HG02678 (cell line): ENCODE results near the gene NMUR1.
A peak's percentile ranks its signal among the peaks of the same experiment; 100 is the strongest.
"Not testable (repeated sequence)": the region's sequence is repeated elsewhere in the genome, so short reads cannot be mapped to it uniquely, and the experiment has no call there.

Experiments
- ATAC-seq: cut with Tn5 transposase; IDR thresholded peaks from one replicate; pipeline ENCODE4 v1.9.1; 2021; ENCODE audit warnings: mild to moderate bottlenecking, moderate library complexity; ENCODE audit not compliant: unreplicated experiment

NMUR1 gene, protein sequence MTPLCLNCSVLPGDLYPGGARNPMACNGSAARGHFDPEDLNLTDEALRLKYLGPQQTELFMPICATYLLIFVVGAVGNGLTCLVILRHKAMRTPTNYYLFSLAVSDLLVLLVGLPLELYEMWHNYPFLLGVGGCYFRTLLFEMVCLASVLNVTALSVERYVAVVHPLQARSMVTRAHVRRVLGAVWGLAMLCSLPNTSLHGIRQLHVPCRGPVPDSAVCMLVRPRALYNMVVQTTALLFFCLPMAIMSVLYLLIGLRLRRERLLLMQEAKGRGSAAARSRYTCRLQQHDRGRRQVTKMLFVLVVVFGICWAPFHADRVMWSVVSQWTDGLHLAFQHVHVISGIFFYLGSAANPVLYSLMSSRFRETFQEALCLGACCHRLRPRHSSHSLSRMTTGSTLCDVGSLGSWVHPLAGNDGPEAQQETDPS

DNA sequence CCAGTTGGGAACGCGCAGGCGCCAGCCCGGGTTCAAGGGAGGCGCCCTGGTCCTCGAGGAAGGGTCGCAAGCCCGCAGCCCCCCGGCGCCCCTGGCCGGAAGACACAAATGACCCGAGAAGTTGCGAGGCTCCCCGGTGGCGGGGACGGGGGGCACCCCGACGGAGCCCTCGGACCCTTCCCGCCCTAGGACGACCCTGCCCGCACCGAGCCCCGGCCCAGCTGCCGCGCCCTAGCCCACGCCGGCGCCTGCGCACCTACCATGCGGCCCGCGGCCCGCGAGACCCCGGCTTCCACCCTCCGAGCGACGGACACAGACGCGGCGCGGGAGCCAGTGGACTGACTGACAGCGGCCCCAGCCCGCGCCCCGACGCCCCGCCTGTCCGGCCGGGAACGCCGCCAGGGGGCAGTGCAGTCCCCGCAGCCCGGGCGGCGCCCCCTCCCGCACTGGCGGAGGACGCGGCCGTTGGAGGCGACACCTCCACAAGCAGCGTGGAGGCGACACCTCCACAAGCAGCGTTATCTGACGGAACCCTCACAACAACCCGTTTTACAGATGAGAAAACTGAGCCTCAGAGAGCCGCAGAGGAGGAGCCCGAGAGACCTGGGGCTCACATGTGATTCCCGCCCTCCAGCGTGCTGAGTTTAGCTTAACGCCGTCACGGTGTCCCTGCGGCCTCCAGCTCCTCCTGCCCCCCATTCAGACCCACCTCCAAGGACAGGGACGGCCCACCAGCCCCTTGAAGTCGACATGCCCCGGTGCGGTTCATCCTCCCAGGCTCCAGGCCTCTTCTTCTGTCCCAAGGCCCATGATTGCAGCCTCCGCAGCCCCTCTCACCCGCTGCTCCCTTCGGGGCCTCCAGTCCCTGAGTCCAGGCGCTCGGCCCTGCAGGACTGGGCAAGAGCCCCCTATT lies at the start of gene NMUR1:
Gene NMUR1, minus strand, starts transcription at position 347 of the 913 bp plus-strand sequence. Its CDS starts 84 bp downstream, at position 263.
- ATAC-seq = peak; percentile 57

DNA sequence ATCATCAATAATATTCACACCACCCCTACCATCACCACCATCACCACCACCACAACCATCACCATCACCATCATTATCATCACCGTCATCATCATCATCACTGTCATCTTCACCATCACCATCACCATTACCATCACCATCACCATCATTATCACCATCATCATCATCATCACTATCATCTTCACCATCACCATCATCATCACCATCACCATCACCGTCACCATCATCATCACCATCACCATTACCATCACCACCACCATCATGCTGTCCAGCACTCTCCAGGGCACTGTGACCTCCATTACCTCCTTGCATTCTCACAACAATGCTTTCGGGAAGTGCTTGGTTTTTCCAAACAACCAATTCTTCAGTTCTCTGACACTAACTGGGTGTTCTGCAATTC lies 49.3 kb upstream of the NMUR1 start:
- no peak for ATAC-seq

DNA sequence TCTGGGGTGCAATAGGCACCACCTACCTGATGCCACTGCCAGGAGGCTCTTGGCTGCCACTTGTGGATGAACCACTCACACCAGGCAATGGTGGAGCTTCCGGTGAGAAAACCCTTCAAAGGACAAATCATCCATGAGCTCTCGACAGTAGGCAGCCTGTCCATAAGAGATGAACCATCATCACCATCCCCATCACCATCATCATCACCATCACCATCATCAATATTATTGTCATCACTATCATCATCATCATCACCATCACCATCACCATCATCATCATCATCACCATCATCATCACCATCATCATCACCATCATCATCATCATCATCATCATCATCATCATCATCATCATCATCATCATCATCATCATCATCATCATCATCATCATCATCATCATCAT lies 48.4 kb upstream of the NMUR1 start:
- ATAC-seq = not testable (repeated sequence)

DNA sequence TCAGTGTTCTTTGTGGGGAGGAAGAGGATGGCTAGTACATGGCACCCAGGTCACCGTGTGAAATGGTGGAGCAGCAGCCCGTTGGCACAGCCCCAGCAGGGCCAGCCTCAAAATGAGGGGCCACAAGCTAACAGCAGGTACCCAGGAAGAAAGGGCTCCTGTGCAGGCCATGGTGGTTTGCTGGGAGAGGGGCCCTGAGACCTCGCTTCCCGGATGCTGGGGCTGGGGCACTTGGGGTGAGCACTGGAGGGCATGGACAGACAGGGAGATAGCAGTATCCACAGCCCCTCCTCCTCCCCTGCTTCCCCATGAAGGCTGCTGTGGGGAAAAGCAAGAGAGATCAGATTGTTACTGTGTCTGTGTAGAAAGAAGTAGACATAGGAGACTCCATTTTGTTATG lies 46.2 kb upstream of the NMUR1 start:
- no peak for ATAC-seq

DNA sequence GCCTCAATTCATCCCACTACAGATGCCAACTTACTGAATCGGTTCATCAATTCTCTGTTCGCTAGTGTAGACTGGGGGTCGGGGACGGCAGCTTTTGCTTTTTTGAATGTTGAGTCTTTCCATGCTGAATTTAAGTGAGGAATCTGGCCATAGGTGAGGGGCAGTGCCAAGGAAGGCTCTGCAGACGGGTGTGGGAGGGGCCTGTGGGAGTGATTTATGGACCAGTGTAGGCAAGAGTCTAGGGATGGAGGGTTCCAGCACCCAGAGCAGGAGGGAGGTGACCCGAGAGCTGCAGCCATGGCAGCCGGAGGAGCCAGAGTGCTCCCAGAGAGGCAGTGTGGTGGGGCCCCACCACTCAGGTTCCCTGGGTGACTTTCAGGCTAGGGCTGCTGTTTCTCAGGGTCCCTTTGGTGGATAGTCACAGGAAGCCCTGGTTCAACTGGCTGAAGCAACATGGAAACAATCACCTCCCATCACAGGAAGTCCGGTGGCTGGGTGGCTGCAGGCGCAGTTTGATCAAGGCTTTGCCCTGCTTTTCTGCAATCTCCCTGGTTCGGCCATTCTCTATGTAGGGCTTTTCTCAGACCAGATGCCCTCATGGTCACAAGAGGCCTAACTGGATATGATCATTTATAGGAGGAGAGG lies 45.5 kb upstream of the NMUR1 start:
- no peak for ATAC-seq

DNA sequence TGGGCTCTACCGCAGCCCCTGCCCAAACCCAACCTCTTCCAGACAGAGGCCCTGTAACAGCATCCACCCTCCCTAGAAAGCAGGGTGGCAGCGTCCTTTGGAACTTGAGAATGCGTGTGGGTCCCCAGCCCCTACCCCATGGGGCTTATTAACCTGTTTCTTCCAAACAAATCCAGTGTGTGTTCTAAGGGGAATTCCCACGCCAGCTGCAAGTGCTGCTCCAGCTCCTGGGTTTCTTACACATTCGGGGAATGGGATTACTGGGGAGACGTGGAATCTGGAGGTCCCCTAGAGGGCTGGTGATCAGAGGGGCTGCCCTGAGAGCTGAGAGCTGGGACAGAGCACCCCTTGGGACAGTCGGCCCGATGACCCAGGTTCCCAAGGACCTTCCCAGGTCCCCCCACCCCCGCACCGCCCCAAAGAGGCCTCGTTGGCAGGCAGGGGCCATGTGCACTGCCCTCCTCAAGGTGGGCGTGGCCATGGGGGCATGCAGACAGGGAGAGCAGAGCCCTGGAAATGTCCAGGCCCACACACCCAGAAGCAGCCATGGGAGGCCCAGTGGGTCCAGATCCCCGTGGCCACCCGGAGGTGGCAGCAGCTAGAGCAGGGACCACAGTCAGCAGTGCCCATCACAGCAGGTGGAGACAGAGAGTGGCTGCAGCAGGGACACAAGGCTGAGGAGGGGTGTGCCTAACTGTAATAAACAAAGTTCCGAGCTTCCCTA lies 43.6 kb upstream of the NMUR1 start:
- no peak for ATAC-seq

DNA sequence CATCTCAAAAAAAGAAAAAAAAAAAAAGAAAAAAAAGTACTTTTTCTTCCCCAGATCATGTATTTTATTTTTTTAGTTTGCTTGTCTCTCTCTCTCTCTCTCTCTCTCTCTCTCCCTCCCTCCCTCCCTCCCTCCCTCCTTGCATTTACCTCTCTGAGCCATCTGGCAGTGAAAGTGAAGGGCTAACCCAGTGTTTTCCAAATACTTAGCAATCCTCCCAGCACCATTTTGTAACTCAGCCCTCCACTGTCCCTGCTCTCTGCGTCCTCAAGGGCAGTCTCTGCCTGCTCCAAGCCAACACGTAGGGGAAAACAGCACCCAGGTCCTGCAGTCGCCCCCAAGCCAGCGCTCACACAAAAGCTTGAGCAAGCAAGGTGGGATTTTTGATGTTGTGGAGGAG lies 42.9 kb upstream of the NMUR1 start:
- no peak for ATAC-seq

DNA sequence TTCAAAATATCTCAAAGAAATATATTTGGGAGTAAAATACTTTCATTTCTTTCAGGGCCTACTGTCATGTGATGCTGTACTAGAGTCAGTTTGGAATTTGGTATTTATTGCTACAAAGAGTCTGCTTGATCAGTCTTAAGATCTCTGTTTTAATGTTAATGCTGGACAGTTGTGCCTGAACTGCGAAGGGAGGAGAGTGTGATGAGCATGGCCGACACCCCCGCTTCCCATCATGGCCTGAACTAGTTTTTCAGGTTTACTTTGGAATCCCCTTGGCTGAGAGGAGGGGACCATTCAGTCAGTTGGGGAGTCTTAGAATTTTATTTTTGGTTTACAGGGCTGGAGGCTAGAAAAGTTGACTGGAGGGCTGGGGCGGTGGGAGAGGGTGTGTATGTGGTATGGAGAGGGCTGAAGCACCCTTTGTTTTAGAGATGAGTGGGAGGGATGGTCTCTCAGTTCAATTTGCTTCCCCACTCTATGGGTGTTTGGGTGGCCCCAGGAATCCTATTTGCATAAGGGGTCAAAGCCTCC lies 41.5 kb upstream of the NMUR1 start:
- no peak for ATAC-seq

DNA sequence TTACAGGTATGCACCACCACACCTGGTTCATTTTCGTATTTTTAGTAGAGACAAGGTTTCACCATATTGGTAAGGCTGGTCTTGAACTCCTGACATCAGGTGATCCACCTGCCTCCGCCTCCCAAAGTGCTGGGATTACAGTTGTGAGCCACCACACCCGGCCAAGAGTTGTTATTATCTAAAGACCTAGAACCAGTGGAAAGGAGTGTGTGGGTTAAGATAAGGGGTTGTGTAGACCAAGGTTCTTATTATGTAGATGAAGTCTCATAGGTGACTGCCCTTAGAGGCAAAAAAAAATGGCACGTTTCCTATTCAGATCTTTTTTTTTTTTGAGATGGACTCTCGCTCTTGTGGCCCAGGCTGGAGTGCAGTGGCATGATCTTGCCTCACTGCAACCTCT lies 40.7 kb upstream of the NMUR1 start:
- not testable (repeated sequence) for ATAC-seq

DNA sequence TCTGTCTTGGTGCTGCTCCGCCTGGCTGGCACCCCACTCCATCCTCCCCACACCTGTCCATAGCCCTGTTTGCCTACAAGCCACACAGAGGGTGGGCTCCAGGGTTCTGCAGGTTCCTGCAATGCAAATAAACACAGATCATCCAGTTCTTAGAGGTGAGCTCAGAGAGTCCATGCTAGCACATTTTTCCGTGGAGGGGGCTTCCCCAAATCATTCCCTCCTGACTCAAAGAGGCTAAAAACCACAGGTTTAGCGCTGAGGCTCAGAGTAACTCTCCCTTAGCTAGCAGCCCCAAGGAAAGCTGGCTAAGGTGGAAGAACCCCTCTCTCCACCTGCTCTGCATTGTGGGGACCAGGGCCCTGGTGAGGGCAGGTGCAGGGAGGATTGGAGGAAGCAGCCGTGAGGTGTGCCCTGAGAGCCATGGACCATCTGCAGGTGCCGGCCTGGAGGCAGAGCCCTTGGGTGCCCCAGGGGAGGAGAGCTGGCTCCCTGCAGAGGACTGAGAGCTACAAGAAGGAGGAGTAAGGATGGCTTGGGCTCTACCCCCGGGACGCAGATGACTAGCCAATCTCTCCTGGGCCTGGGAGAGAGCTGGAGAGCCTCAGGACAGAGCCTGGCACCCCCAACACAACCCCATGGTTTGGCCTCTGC lies 38.7 kb upstream of the NMUR1 start:
- ATAC-seq = no peak

DNA sequence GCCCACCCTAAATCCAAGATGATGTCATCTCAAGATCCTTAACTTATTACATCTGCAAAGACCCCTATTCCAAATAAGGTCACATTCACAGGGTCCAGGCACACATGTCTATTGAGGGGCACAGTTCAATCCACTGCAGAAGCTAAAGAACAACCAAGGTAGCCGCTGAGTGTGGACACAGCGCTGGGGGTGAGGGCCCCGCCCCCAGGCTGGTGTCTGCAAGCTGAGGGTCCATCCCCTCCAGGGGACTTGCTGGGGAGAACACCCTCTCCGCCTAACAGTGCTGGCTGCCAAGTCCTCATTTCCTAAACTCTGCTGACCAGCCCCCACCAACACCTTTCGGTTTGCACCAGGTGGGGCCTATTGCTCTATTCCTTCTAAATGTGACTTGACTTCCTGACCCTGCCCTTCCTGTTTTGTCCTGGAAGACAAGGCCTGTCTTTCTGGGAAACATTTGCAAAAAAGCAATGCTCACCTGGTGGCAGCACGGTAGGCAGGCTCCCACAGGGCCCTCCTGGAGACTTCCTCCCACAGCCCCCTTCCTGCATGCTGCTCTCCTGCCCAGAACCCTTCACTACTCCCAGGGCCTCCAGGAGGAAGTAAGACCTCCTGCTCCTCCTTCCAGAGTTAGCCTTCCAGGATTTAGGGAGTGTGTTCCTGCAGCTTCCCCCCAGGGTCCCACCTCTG lies 38.0 kb upstream of the NMUR1 start:
- ATAC-seq = no peak

DNA sequence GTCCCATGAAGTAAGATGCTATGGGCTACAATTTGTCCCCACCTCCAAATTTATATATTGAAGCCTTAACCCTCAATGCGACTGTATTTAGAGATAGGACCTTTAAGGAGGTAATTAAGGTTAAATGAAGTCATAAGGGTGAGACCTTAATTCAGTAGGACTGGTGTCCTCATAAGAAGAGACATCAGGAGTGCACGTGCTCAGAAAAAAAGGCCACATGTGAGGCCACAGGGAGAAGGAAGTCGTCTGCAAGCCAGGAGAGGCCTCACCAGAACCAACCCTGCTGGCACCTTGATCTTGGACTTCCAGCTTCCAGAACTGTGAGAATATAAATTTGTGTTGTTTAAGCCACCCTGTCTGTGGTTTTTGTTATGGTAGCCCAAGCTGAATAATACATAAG lies 36.9 kb upstream of the NMUR1 start:
- no peak for ATAC-seq

DNA sequence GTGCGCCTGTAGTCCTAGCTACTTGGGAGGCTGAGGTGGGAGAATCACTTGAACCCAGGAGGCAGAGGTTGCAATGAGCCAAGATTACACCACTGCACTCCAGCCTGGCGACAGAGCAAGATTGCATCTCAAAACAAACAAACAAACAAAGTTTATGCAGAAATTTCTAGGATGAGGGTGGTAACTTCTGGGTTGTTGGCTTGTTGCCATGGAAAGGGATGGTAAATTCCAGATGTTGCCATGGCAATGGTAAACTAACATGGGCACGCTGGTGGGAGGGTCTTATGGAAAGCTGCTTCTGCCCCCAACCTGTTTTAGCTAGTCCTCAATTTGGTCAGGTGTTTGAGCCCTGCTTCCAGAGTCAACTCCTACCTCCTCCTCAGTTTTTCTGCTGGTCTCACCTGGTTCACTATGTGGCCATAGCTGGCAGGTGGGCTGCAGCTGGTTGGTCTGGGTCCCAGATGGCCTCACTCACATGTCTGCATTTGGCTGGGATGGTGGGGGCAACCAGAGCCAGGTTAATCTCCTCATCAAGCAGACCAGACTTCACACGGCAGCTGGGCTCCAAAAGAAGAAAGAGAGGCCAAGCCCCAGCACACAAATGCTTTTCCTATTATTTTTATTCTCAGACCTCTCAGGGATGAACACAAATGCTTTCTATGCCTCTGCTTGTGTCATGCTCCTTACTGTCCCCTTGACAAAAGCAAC lies 35.8 kb upstream of the NMUR1 start:
- no peak for ATAC-seq

DNA sequence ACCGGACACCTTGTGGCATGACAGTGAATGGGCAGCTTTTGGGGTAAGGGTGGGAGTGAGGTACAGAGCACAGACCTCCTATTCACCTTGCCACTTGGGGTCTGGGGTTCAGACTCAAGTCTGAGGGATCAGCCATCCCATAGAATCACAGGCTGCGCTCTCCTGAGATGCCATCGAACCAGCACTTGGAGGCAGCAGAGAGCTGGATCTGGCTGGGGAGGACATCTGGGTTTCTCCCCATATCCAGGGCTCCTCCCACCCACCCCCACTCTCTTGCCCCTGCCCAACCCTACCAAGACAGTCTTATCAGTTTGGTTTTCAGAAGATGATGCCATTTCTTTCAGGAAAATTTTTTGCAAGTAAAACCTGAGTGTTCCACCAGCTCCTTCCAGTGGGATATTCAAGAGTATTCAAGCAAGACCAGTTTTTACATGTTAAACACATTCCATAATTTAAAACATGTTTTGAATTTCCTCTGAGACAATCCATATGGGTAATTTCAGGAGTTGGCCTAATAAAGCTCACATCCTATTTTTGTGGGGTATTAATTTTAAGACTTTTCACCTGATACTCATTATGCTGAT lies 33.2 kb upstream of the NMUR1 start:
- no peak for ATAC-seq

DNA sequence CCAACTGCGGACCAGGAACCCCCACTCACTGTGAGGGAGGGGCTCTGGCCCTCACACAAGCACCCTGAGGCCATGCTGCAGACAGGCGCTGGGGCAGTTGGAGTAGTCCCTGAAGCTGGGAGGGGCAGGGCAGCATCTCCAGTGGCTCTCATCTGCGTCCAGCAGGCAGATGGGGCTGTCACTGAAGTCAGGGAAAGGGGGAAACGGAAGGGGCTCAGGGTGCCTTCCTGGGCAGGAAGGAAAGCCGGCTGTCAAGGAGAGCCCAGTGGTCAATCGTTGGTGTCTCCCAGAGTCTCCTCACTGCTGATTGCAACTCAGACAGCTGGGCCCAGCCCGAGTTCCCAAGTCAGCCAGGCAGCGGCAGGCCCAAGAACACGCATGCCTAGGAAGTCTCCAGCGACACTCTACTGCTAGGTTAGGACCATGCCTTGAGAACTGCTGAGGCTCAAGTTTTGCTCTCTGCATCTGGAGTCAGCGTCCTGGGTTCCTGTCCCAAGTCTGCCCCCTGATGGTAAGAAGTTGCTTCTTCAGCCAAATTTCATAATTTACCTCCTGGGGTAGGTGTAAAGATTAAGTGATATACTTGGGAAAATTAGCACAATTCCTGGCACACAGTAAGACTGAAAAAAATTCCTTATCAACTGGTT lies 27.4 kb upstream of the NMUR1 start:
- ATAC-seq = no peak

DNA sequence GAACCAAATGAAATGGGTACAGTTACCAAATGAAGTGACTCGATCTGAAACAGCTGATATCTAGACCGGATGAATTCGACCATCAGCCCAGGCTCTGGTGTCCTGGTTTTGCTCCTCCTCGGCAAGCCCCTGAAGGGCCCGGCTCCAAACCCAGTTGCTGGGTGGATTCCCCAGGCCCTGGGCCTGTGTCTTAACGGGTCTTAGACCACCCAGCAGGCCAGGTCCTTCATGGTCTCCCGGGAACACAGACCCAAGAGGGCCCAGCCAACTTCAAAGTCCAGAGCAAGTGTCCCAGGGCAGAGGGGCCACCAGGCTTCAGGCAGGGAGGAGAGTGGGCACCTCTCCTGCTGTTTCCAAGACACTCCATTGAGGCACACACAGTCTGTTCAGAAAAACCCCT lies 26.7 kb upstream of the NMUR1 start:
- ATAC-seq = no peak

DNA sequence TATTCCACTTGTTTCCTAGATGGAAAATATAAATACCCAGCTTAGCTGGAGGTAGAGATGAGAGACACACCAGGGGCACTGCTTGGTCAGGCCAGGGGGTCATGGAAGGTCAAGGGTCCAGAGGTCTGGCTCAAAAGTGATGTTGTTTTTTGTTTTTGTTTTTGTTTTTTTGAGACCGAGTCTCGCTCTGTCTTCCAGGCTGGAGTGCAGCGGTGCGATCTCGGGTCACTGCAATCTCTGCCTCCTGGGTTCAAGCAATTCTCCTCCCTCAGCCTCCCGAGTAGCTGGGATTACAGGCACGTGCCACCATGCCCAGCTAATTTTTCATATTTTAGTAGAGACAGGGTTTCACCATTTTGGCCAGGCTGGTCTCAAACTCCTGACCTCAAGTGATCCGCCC lies 26.3 kb upstream of the NMUR1 start:
- ATAC-seq = not testable (repeated sequence)
